ENCODE measurements around the gene OR51S1. TPM values are rescaled to one million over a fixed set of nuclear protein-coding genes. Genes with fewer than 3 reads are reported as not detected.
A peak's percentile ranks its signal among the peaks of the same experiment; 100 is the strongest.

OR51S1 gene
- total and polyA plus RNA-seq, 2 of the 13 experiments (the other 11 are each of a cell fraction or from before 2014, with no cell fraction given) = not detected

DNA sequence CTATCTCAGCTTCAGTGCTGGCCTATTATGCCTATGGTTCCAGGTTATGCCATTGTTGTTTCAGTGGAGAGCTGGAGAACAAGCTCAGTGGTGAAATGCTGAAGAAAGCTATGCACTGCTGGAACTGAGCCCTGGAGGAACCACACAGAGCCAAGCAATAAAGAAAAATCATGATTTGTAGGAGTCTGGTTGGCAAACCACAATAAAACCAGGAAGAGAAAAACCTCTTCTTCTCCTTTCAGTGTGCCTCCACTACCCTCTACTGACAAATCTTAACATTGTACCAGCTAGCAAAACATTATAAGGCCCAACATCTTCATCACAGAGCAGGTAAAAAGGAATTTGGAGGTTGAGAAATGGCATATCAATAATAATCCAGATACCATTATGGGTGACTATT is 22.6 kb downstream of the OR51S1 start:
- no peak overlapping the region for H3K9ac ChIP-seq (ENCODE audit: insufficient read depth, low read depth, low read length)
- ChIA-PET POLR2A (no interaction called here), CTCF (ENCODE audit: low intra/inter-chr PET ratio, low total read pairs) (no interaction called here)
- H2AFZ ChIP-seq (ENCODE audit: low read length) = no peak overlapping the region
- no peak overlapping the region for H3K4me3 ChIP-seq (replicated peaks in 1 of 3; ENCODE audit: insufficient read depth in 1 of 3, low read depth in 2 of 3, low read length in 3 of 3)
- no peaks in the 10 kb centered on the region for H3K36me3 ChIP-seq (replicated peaks in 1 of 2; ENCODE audit: control insufficient read depth in 1 of 2, insufficient read depth in 2 of 2, low read length in 2 of 2)
- H4K20me1 ChIP-seq (ENCODE audit: insufficient read depth, low read length) = no peaks in the 10 kb centered on the region
- FAIRE-seq (no peak), DNase-seq (ENCODE audit: low spot score) (no peak), ATAC-seq (no peak)
- H3K27ac ChIP-seq (ENCODE audit: extremely low read length, insufficient read depth, low read length) = no peak overlapping the region
- H3K27me3 ChIP-seq (ENCODE audit: control insufficient read depth in 1 of 2, insufficient read depth in 2 of 2, low read length in 2 of 2) = no peaks in the 10 kb centered on the region; a peak in 1 of 5 replicates
- no peak overlapping the region for H3K4me2 ChIP-seq (ENCODE audit: low read depth, low read length)
- TF ChIP-seq STAG1 (CRISPR knock-in tag; IDR thresholded peaks at IDR 0.05) (peak; percentile 25; the same call in 1 of the 2 replicates), CEBPB (IDR thresholded peaks at IDR 0.05; ENCODE audit: borderline replicate concordance, low read depth, low read length) (no peak), RAD51 (IDR thresholded peaks at IDR 0.05; ENCODE audit: borderline replicate concordance) (no peak), NCOA5 (CRISPR knock-in tag; IDR thresholded peaks at IDR 0.05) (no peak), IRF2 (CRISPR knock-in tag; IDR thresholded peaks at IDR 0.05) (no peak)
- TF ChIP-seq, protein P1, sequence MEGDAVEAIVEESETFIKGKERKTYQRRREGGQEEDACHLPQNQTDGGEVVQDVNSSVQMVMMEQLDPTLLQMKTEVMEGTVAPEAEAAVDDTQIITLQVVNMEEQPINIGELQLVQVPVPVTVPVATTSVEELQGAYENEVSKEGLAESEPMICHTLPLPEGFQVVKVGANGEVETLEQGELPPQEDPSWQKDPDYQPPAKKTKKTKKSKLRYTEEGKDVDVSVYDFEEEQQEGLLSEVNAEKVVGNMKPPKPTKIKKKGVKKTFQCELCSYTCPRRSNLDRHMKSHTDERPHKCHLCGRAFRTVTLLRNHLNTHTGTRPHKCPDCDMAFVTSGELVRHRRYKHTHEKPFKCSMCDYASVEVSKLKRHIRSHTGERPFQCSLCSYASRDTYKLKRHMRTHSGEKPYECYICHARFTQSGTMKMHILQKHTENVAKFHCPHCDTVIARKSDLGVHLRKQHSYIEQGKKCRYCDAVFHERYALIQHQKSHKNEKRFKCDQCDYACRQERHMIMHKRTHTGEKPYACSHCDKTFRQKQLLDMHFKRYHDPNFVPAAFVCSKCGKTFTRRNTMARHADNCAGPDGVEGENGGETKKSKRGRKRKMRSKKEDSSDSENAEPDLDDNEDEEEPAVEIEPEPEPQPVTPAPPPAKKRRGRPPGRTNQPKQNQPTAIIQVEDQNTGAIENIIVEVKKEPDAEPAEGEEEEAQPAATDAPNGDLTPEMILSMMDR (CRISPR knock-in tag; IDR thresholded peaks at IDR 0.05) = 0 out of 2 replicates have a peak, but pooled peaks have one; percentile 5
- H3K9me3 ChIP-seq (ENCODE audit: low read length) = no peaks in the 10 kb centered on the region
- H3K4me1 ChIP-seq (ENCODE audit: insufficient read depth, low read length) = no peaks in the 10 kb centered on the region
- BruUV-seq (replicated peaks) = no TSS peak
- no peaks in the 10 kb centered on the region for H3K79me2 ChIP-seq (ENCODE audit: insufficient read depth, low read length)
- intact Hi-C loops (cut with micrococcal nuclease; ENCODE audit: unreplicated experiment) = no loop called here
- in situ Hi-C loops (cut with HindIII; ENCODE audit: extremely low pct_ligation_motif_present, low pct_unique_long_range_greater_than_20kb) = loop anchor here (25.0 kb wide), 1 partner anchor 89 kb away; no protein-coding TSS in a partner anchor

DNA sequence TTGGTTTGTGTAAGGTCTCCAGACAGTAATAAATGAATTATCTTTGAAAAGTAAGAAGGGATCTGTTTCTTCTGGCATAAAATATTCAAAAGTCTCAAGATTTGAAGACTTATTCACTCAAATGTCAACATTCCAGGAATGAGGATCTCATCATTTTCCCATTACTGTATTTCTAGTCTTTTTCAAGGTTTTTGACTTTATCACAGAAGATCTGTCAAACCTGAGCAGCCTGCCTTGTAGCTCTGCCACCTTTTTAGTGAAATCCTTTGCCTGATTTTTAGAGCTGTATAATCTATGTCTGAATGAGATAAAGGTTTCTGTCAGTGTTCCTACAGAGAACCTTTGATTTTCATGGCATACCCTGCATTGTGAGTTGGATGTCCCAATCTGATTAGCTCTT is 23.9 kb downstream of the OR51S1 start:
- intact Hi-C loops (cut with micrococcal nuclease; ENCODE audit: unreplicated experiment) = no loop called here
- CTCF ChIA-PET (ENCODE audit: low intra/inter-chr PET ratio, low total read pairs) = no interaction called here
- no TSS peak for BruUV-seq (replicated peaks)

More for the DNA sequence above, 23.9 kb downstream of the OR51S1 start:
- H3K36me3 ChIP-seq (replicated peaks in 1 of 2; ENCODE audit: control insufficient read depth in 1 of 2, insufficient read depth in 2 of 2, low read length in 2 of 2) = no peaks in the 10 kb centered on the region
- H3K27me3 ChIP-seq (ENCODE audit: control insufficient read depth in 1 of 2, insufficient read depth in 2 of 2, low read length in 2 of 2) = no peaks in the 10 kb centered on the region; a peak in 1 of 5 replicates
- H2AFZ ChIP-seq (ENCODE audit: low read length) = no peak overlapping the region
- no peaks in the 10 kb centered on the region for H4K20me1 ChIP-seq (ENCODE audit: insufficient read depth, low read length)
- H3K4me3 ChIP-seq (replicated peaks in 1 of 3; ENCODE audit: insufficient read depth in 1 of 3, low read depth in 2 of 3, low read length in 3 of 3) = no peak overlapping the region
- in situ Hi-C loops (cut with HindIII; ENCODE audit: extremely low pct_ligation_motif_present, low pct_unique_long_range_greater_than_20kb) = loop anchor here (25.0 kb wide), 1 partner anchor 88 kb away; no protein-coding TSS in a partner anchor
- POLR2A ChIA-PET = no interaction called here
- H3K27ac ChIP-seq (ENCODE audit: extremely low read length, insufficient read depth, low read length) = no peak overlapping the region
- no peaks in the 10 kb centered on the region for H3K9me3 ChIP-seq (ENCODE audit: low read length)
- ATAC-seq = no peak
- no peaks in the 10 kb centered on the region for H3K79me2 ChIP-seq (ENCODE audit: insufficient read depth, low read length)
- no peak for FAIRE-seq
- TF ChIP-seq, protein P2, sequence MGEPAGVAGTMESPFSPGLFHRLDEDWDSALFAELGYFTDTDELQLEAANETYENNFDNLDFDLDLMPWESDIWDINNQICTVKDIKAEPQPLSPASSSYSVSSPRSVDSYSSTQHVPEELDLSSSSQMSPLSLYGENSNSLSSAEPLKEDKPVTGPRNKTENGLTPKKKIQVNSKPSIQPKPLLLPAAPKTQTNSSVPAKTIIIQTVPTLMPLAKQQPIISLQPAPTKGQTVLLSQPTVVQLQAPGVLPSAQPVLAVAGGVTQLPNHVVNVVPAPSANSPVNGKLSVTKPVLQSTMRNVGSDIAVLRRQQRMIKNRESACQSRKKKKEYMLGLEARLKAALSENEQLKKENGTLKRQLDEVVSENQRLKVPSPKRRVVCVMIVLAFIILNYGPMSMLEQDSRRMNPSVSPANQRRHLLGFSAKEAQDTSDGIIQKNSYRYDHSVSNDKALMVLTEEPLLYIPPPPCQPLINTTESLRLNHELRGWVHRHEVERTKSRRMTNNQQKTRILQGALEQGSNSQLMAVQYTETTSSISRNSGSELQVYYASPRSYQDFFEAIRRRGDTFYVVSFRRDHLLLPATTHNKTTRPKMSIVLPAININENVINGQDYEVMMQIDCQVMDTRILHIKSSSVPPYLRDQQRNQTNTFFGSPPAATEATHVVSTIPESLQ (CRISPR knock-in tag; conservative IDR thresholded peaks at IDR 0.05) = no peak
- TF ChIP-seq, protein P3, sequence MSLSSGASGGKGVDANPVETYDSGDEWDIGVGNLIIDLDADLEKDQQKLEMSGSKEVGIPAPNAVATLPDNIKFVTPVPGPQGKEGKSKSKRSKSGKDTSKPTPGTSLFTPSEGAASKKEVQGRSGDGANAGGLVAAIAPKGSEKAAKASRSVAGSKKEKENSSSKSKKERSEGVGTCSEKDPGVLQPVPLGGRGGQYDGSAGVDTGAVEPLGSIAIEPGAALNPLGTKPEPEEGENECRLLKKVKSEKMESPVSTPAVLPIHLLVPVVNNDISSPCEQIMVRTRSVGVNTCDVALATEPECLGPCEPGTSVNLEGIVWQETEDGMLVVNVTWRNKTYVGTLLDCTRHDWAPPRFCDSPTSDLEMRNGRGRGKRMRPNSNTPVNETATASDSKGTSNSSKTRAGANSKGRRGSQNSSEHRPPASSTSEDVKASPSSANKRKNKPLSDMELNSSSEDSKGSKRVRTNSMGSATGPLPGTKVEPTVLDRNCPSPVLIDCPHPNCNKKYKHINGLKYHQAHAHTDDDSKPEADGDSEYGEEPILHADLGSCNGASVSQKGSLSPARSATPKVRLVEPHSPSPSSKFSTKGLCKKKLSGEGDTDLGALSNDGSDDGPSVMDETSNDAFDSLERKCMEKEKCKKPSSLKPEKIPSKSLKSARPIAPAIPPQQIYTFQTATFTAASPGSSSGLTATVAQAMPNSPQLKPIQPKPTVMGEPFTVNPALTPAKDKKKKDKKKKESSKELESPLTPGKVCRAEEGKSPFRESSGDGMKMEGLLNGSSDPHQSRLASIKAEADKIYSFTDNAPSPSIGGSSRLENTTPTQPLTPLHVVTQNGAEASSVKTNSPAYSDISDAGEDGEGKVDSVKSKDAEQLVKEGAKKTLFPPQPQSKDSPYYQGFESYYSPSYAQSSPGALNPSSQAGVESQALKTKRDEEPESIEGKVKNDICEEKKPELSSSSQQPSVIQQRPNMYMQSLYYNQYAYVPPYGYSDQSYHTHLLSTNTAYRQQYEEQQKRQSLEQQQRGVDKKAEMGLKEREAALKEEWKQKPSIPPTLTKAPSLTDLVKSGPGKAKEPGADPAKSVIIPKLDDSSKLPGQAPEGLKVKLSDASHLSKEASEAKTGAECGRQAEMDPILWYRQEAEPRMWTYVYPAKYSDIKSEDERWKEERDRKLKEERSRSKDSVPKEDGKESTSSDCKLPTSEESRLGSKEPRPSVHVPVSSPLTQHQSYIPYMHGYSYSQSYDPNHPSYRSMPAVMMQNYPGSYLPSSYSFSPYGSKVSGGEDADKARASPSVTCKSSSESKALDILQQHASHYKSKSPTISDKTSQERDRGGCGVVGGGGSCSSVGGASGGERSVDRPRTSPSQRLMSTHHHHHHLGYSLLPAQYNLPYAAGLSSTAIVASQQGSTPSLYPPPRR (CRISPR knock-in tag; IDR thresholded peaks at IDR 0.05; ENCODE audit: borderline replicate concordance) = no peak
- no peak for TF ChIP-seq NCOA1 (CRISPR knock-in tag; IDR thresholded peaks at IDR 0.05)
- no peak for TF ChIP-seq NR3C1 (CRISPR knock-in tag; IDR thresholded peaks at IDR 0.05)
- no peaks in the 10 kb centered on the region for H3K4me1 ChIP-seq (ENCODE audit: insufficient read depth, low read length)
- H3K9ac ChIP-seq (ENCODE audit: insufficient read depth, low read depth, low read length) = no peak overlapping the region
- H3K4me2 ChIP-seq (ENCODE audit: low read depth, low read length) = no peak overlapping the region
- DNase-seq (ENCODE audit: low spot score) = no peak
